Activated CD4-positive, CD25-positive, alpha-beta regulatory T cell treated with anti-CD3 and anti-CD28 coated beads, Interleukin-2, amount 50 U/mL, for 24 hours (primary cell): ENCODE data around the gene DNALI1.
"Not testable (repeated sequence)": the region's sequence is repeated elsewhere in the genome, so short reads cannot be mapped to it uniquely, and the experiment has no call there.

ENCODE experiments used
- ATAC-seq, 2 donors: fragments of 150-1000 bp; cut with Tn5 transposase; one replicate each; pipeline ENCODE4 v1.10.0; 2021; ENCODE audit warnings: mild to moderate bottlenecking in 1 of 2, moderate library complexity in 1 of 2

Gene DNALI1

DNA sequence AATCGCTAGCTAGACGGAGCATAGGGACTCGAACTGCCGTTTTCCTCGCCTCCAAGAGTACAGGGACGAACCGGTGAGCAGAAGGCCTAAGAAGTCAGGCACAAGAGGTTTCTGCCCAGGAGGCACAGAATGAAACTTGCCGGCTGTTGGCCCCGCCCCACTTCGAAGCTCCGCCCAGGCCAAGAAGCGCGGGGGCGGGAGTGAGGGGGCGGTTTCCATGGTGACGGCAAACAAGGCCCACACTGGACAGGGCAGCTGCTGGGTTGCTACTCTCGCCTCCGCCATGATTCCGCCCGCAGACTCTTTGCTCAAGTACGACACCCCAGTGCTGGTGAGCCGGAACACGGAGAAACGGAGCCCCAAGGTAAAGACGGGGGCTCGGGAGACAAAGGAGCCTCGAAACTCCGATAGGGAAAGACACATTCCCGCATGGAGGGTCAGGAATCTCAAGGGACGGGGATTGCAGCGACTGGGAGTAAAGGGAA is at the start of gene DNALI1:
TSS of gene DNALI1 (plus strand) at position 229 of the 485 bp plus-strand sequence. CDS start at position 284, 55 bp downstream.
- no peak for ATAC-seq

DNA sequence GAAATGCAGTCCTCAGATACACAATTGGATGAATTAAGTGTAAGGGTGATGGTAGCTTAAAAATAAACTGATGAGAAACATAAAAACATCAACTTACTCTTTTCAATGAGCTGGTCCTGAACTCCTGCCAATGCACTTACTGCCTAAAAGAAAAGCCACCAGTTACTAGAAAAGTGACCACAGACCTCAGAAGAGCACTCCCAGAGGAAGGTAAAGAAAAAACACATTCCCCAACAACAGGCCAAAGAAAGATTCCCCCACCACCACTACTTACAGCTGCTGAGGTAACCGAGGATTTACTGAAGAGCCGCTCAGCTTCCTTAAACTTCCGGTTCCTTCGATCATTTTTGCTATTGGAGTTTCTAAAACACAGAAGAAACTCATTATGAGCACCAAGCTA is 47.6 kb upstream of the DNALI1 start:
- ATAC-seq, result no peak

DNA sequence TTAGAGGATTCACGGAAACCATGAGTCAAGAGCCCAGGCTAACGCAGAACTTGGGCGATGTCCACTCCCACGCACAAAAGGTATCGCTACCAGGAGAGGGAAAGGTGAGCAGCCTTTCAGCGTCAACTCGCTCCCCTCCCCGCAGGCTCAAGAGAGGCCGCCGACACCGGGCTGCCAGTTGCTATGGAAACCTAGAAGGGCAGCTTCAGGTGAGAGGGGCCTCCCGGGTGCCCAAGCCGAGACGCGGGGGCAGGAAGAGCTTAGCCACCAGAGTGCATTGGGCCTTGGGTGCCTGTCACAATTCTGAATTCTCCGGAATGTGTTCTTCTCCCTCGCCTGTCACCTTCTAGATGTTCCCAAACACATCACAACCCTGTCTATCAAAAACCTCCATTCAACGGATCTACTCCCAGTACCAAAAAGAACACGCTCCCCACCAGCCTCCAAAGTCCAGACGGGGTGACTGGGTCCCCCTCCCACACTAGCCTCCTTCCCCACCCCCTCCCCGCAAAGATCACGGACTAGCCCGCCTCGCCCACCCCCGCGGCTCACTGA is 42.9 kb upstream of the DNALI1 start:
- ATAC-seq, result peak; percentile 47 to 58

- peak; percentile 92 to 93 for ATAC-seq
These were observed 42.2 kb upstream of the DNALI1 start, which contains the start of gene MEAF6 for GRCh38 chr1:37514350-37515184. MEAF6 (minus strand) TSS chr1:37514766; CDS start chr1:37514746, 20 bp downstream.

GRCh38 chr1:37515185-37516034 is 41.3 kb upstream of the DNALI1 start:
- ATAC-seq, result no peak

DNA sequence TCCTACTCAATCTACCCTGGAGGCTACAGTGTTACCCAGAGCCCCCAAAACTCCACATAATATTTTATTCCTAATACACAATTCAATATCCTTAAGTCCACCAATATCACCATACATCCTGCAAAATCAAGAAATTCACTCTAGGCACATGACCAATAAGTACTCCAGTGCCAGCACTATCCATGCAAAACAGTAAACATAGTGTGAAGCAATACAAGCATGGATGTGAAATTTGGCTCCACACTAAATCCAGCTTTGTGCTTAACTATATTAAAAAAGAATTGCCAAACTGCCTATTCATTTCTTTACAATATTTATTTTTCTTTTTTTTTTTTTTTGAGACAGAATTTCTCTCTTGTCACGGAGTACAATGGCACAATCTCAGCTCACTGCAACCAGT is 39.2 kb upstream of the DNALI1 start:
- no peak for ATAC-seq

DNA sequence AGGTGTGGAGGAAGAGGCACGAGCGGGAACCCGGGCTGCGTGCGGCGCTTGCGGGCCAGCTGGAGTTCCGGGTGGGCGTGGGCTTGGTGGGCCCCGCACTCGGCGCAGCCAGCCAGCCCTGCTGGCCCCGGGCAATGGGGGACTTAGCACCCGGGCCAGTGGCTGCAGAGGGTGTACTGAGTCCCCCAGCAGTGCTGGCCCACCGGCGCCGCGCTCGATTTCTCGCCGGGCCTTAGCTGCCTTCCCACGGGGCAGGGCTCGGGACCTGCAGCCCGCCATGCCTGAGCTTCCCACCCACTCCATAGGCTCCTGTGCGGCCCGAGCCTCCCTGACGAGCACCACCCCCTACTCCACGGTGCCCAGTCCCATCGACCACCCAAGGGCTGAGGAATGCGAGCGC is 38.5 kb upstream of the DNALI1 start:
- ATAC-seq, result not testable (repeated sequence)

DNA sequence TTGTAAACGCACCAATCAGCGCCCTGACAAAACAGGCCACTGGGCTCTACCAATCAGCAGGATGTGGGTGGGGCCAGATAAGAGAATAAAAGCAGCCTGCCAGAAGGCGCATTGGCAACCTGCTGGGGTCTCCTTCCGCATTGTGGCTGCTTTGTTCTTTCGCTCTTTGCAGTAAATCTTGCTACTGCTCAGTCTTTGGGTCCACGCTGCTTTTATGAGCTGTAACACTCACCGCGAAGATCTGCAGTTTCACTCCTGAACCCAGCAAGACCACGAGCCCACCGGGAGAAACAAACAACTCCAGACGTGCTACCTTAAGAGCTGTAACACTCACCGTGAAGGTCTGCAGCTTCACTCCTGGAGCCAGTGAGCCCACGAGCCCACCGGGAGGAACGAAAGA is 37.8 kb upstream of the DNALI1 start:
- not testable (repeated sequence) for ATAC-seq

- no peak for ATAC-seq
These were observed 37.1 kb upstream of the DNALI1 start for GRCh38 chr1:37519613-37520012.

DNA sequence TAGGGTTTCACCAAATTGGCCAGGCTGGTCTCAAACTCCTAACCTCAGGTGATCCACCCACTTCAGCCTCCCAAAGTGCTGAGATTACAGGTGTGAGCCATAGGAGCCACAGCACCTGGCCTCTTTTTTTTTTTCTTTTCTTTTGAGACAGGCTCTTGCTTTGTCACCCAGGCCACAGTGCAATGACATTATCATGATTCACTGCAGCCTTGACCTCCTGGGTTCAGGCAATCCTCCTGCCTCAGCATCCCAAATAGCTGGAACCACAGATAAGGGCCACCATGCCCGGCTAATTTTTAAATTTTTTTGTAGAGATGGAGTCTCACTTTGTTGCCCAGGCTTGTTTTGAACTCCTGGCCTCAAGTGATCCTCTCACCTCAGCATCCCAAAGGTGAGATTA is 26.9 kb upstream of the DNALI1 start:
- not testable (repeated sequence) for ATAC-seq

DNA sequence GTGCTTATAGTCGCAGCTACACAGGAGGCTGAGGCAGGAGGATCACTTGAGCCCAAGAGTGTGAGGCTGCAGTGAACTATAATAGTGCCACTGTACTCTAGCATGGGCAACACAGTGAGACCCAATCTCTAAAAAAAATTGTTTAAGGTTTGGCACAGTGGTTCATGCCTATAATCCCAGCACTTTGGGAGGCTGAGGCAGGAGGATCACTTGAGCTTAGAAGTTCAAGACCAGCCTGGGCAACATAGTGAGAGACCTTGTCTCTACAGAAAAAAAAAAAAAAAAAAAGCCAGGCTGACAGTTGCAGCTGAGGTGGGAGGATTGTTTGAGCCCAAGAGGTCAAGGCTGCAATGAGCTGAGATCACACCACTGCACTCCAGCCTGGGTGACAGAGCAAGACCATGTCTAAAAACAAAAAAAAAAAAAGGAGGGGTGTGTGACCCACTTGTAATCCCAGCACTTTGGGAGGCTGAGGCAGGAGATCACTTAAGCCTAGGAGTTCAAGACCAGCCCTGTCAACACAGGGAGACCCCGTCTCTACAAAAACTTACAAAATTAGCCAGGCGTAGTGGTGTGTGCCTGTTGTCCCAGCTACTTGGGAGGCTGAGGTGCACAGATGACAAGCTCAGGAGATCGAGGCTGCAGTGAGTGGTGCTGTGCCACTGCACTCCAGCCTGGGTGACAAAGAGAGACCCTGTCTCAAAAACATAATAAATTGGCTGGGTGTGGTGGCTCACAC is 24.2 kb upstream of the DNALI1 start:
- ATAC-seq, result not testable (repeated sequence)

DNA sequence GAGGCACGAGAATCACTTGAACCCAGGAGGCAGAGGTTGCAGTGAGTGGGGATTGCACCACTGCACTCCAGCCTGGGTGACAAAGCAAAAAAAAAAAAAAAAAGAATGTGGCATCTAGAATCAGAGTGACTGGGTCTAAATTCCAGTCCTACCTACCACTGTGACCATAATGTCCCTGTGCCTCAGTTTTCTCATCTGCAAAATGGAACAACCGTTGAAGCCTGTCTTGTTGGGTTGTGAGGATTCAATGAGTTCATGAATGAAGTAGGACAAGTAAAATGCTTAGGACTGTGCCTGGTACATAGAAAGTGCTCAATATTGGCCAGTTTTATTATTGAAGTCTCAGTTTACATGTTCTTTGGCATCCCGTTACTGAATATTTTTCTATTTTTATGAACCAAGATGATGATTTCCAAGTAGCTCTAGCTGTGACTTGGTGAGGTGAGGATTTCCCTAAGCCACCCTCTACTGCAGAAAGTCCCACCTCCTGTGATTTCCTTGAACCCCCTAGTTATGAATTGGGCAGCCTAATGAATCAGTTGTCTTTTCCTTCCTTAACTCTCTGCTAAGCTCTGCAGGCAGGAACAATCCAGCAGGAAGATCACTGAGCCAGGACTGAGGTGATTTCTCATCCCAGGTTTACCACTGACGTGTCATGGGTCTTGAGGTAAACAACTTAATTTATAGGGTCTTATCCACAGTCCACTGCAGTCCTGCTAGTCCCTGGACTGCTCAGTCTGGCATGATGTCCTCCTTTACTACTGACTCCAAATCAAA is 23.2 kb upstream of the DNALI1 start:
- no peak for ATAC-seq

DNA sequence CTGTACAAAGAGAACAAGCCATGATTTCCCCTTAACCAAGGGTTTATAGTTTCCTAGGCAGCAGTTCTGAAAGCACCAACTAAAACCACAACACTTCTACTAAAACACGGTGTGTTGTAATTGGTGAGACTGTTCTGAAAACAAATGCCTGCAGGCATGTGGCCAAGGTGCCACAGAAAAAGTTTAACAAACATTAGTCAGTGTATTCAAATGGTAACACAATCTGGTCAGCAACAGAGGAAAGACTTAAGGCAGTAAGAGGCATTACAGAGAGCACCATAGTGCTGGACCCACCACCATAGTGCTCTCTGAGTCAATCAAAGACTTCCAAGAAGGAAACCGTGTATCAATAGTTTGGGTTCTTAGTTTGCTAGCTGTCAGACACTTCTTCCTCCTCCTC is 19.4 kb upstream of the DNALI1 start:
- peak in 1 of 2 donors; percentile 36 for ATAC-seq

DNA sequence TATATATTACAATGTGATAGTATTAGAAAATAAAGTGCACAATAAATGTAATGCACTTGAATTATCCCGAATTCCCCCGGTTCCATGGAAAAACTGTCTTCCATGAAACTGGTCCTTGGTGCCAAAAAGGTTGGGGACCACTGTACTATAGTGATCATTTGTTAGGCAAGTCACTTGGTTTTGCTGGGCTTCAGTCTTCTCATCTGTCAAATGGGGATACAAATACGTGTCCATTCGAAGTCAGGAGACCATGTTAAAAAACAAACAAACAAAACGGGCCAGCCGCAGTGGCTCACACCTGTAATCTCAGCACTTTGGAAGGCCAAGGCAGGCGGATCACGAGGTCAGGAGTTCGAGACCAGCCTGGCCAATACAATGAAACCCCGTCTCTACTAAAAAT is 17.6 kb upstream of the DNALI1 start:
- ATAC-seq, result not testable (repeated sequence)

GRCh38 chr1:37540036-37540785 is 16.5 kb upstream of the DNALI1 start:
- no peak for ATAC-seq

- ATAC-seq, result no peak
These were observed 12.2 kb upstream of the DNALI1 start for GRCh38 chr1:37544530-37544929.

DNA sequence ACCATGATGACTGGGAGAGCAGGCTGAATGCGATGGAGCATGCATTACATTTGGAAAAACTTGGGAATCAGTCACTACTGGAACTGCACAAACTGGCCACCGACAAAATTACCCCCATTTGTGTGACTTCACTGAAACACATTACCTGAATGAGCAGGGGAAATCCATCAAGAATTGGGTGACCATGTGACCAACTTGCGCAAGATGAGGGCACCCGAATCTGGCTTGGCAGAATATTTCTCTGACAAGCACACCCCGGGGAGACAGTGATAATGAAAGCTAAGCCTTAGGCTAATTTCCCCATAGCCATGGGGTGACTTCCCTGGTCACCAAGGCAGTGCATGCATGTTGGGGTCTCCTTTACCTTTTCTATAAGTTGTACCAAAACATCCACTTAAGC is 11.7 kb upstream of the DNALI1 start:
- ATAC-seq, result no peak

GRCh38 chr1:37549341-37549740 is 7.4 kb upstream of the DNALI1 start:
- no peak for ATAC-seq

DNA sequence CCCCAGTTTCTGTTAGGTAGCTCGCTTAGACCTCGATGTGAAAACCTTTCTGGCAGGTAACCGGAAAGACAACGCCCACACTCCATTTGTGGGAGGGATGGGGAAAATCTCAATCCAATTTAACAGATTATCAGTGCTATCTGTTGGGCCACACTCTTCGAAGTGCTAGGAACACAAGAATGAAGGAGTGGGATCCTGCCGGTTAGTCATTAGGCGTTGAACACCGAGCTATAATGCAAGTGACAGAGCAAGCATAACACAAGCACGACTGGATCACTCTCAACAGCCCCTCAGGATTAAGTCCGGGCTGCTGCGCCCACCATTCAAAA is 3.2 kb upstream of the DNALI1 start:
- ATAC-seq, result peak in 1 of 2 donors; percentile 28

- ATAC-seq, result peak; percentile 97 to 99
These were observed 2.6 kb upstream of the DNALI1 start, which contains the start of gene SNIP1 for GRCh38 chr1:37553927-37554808. SNIP1 (minus strand) TSS chr1:37554293; CDS start chr1:37554229, 64 bp downstream.
